Lower leg skin (tissue), 4 donors: ENCODE results near the gene CRYM. TPM values are rescaled to one million over a fixed set of nuclear protein-coding genes. Genes with fewer than 3 reads are reported as not detected.
"Not testable (repeated sequence)": the region's sequence is repeated elsewhere in the genome, so short reads cannot be mapped to it uniquely, and the experiment has no call there.

ENCODE experiments used
- DNase-seq, 2 donors: peaks; one replicate each; pipeline ENCODE4 v3.0.0-alpha.2; 2019; ENCODE audit warnings: low spot score in 2 of 2
- H3K4me3 ChIP-seq: fragments of 200-600 bp; sonication (generic); 2 replicates; pipeline ENCODE4 v1.5.1; 2017; ENCODE audit warnings: mild to moderate bottlenecking, low read depth; ENCODE audit not compliant: poor library complexity, severe bottlenecking
- CTCF ChIP-seq, 3 donors: fragments of 450-650 bp; IDR thresholded peaks; one replicate each; pipeline ENCODE4 v1.5.1; 2016; ENCODE audit warnings: antibody characterized with exemption in 3 of 3, mild to moderate bottlenecking in 3 of 3, moderate library complexity in 2 of 3
- POLR2A ChIP-seq, 2 donors: fragments of 450-650 bp; IDR thresholded peaks; one replicate each; pipeline ENCODE4 v1.6.1; 2016 to 2017; ENCODE audit warnings: antibody characterized with exemption in 2 of 2, mild to moderate bottlenecking in 1 of 2, moderate library complexity in 1 of 2
- WGBS, 2 donors: methylation state at CpG; one replicate each; pipeline ENCODE4 v1.1.5; 2018; 5-methylcytosine and 5-hydroxymethylcytosine counted together
- intact Hi-C: fragments of 100-400 bp; cut with DNase I; formaldehyde crosslinking; loops from one replicate; pipeline ENCODE4 v1.15.0; 2023; ENCODE audit warnings: low total_unique reads
- total RNA-seq, 4 donors: library from RNA; depleted of rRNA; stranded (reverse); fragments of >200 nt; gene quantifications; one replicate each; pipeline ENCODE4 v1.1.0, GENCODE V29; 2016

Gene CRYM
- total RNA-seq, 4 donors from 2014 or later, result 1.5 to 2.8 (median 2.2) TPM

- TF ChIP-seq CTCF (IDR thresholded peaks at IDR 0.05) (peak in 1 of 3 donors; percentile 56), POLR2A (IDR thresholded peaks at IDR 0.05) (no peak)
- H3K4me3 ChIP-seq, result no peak overlapping the region
- DNase-seq, result no peak
- intact Hi-C loops, result no loop called here
- 86 to 90% methylated on average over 9 of the region's 9 CpGs for WGBS, 2 donors
Observed at GRCh38 chr16:21260870-21261791, 17.0 kb downstream of the CRYM start.

- no peak for TF ChIP-seq POLR2A (IDR thresholded peaks at IDR 0.05)
- TF ChIP-seq CTCF (IDR thresholded peaks at IDR 0.05), result no peak
- 84 to 86% methylated on average over 4 of the region's 4 CpGs for WGBS, 2 donors
- peak in 1 of 2 donors; percentile 26 for DNase-seq
- no peak overlapping the region for H3K4me3 ChIP-seq
- intact Hi-C loops, result no loop called here
Observed at GRCh38 chr16:21257284-21257683, 20.8 kb downstream of the CRYM start.

GRCh38 chr16:21256636-21257035, 21.5 kb downstream of the CRYM start:
- DNase-seq, result no peak
- WGBS, 2 donors, result 86 to 91% methylated on average over 2 of the region's 2 CpGs
- TF ChIP-seq CTCF (IDR thresholded peaks at IDR 0.05), result no peak
- no peak for TF ChIP-seq POLR2A (IDR thresholded peaks at IDR 0.05)
- intact Hi-C loops, result no loop called here
- H3K4me3 ChIP-seq, result no peak overlapping the region

- no peak overlapping the region for H3K4me3 ChIP-seq
- WGBS, 2 donors, result 84 to 97% methylated on average over 3 of the region's 3 CpGs
- TF ChIP-seq CTCF (IDR thresholded peaks at IDR 0.05), result no peak
- no peak for TF ChIP-seq POLR2A (IDR thresholded peaks at IDR 0.05)
- intact Hi-C loops, result no loop called here
- no peak for DNase-seq
Observed at GRCh38 chr16:21253470-21253869, 24.6 kb downstream of the CRYM start.

- no peak overlapping the region for H3K4me3 ChIP-seq
- TF ChIP-seq CTCF (IDR thresholded peaks at IDR 0.05) (no peak), POLR2A (IDR thresholded peaks at IDR 0.05) (no peak)
- DNase-seq, result no peak
- intact Hi-C loops, result no loop called here
- WGBS, 2 donors, result 88 to 91% methylated on average over 15 of the region's 15 CpGs
Observed at GRCh38 chr16:21250072-21250923, 27.8 kb downstream of the CRYM start.

- DNase-seq, H3K4me3 ChIP-seq, intact Hi-C loops: not testable (repeated sequence)
- 92 to 97% methylated on average over 4 of the region's 4 CpGs for WGBS, 2 donors
Observed at GRCh38 chr16:21248179-21248578, 29.9 kb downstream of the CRYM start.
